Gastrocnemius medialis (tissue), 4 donors: ENCODE data around the gene UPK2. TPM values are rescaled to one million over a fixed set of nuclear protein-coding genes. Genes with fewer than 3 reads are reported as not detected.

Source experiments
- ATAC-seq, 2 donors: fragments of 150-250 bp; one replicate each; pipeline ENCODE4 v1.9.1; 2016
- DNase-seq, 2 donors: peaks; one replicate each; pipeline ENCODE4 v3.0.0-alpha.2; 2019
- H3K27ac ChIP-seq, 4 donors: fragments of 200-600 bp; sonication (generic); 1 replicate in 1 of 4; 2 replicates in 3 of 4; pipeline ENCODE4 v1.5.1; 2016 to 2018; ENCODE audit warnings: mild to moderate bottlenecking in 2 of 4, moderate library complexity in 1 of 4
- H3K27me3 ChIP-seq, 3 donors: fragments of 200-600 bp; sonication (generic) in 2 of 3; 1 replicate in 1 of 3; 2 replicates in 2 of 3; pipeline versions ENCODE4 v1.5.1 to v1.6.0; 2016 to 2019; ENCODE audit warnings: mild to moderate bottlenecking in 1 of 3, moderate library complexity in 1 of 3
- H3K36me3 ChIP-seq, 2 donors: fragments of 200-600 bp; sonication (generic) in 1 of 2; one replicate each; pipeline ENCODE4 v1.5.1; 2017 to 2018
- H3K4me1 ChIP-seq, 2 donors: fragments of 200-600 bp; sonication (generic) in 1 of 2; one replicate each; pipeline ENCODE4 v1.5.1; 2016 to 2017; ENCODE audit warnings: mild to moderate bottlenecking in 2 of 2
- H3K4me3 ChIP-seq, 4 donors: fragments of 200-600 bp; sonication (generic) in 3 of 4; 1 replicate in 1 of 4; 2 replicates in 3 of 4; pipeline ENCODE4 v1.5.1; 2016 to 2019; ENCODE audit warnings: mild to moderate bottlenecking in 2 of 4
- H3K9me3 ChIP-seq, 3 donors: fragments of 200-600 bp; sonication (generic) in 2 of 3; 1 replicate in 1 of 3; 2 replicates in 2 of 3; pipeline ENCODE4 v1.5.1; 2016 to 2019
- CTCF ChIP-seq, 5 experiments: fragments of 450-650 bp in 3 of 5; fragments of 200-600 bp in 2 of 5; sonication (generic) in 2 of 5; IDR thresholded peaks in 4 of 5; conservative IDR thresholded peaks in 1 of 5; 1 replicate in 4 of 5; 2 replicates in 1 of 5; pipeline ENCODE4 v1.5.1; 2016 to 2019; ENCODE audit warnings: antibody characterized with exemption in 5 of 5, mild to moderate bottlenecking in 3 of 5, moderate library complexity in 3 of 5
- POLR2A ChIP-seq, 2 donors: fragments of 450-650 bp; IDR thresholded peaks; one replicate each; pipeline ENCODE4 v1.6.1; 2017; ENCODE audit warnings: antibody characterized with exemption in 2 of 2, mild to moderate bottlenecking in 2 of 2, moderate library complexity in 2 of 2
- in situ Hi-C, 4 donors: fragments of 200-750 bp; cut with MboI; loops; one replicate each; pipeline versions ENCODE4 v1.15.0 to v1.8.0; 2017; ENCODE audit warnings: low sequenced_read_pairs in 4 of 4
- intact Hi-C: fragments of 100-400 bp; cut with DNase I; formaldehyde crosslinking; loops from one replicate; pipeline ENCODE4 v1.15.1; 2023; ENCODE audit warnings: low total_unique reads
- total RNA-seq, 4 donors: library from RNA; depleted of rRNA; stranded (reverse); fragments of >200 nt; gene quantifications; one replicate each; pipeline versions ENCODE4 v1.1.0 to v1.2.3, GENCODE V29; 2016

UPK2 gene
- total RNA-seq = not detected

DNA sequence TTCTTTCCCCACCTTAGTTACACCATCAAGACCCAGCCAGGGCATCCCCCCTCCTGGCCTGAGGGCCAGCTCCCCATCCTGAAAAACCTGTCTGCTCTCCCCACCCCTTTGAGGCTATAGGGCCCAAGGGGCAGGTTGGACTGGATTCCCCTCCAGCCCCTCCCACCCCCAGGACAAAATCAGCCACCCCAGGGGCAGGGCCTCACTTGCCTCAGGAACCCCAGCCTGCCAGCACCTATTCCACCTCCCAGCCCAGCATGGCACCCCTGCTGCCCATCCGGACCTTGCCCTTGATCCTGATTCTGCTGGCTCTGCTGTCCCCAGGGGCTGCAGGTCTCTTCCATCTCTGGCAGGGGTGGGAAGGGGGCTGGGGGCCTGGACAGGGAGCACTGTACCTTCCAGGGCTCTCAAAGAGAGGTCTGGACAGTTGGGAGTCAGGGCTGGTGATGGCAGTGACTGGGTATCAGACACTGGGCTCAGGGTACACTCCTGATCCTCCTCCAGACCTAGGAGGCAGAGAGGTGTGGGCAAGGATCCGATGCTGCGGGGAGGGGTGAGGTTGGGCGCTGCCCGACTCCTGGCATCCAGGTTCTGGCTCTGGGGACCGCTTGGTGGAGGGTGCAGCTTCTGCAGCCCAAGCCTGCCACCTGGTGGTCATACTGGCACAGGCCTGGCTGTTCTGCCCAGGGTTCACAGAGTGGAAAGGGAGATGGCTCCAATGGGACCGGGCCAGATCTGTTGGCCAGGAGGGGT is at the start of gene UPK2:
Gene UPK2, plus strand, starts transcription at position 205 of the 753 bp plus-strand sequence. Its CDS starts 53 bp downstream, at position 258.
- in situ Hi-C loops = loop anchor here (5.0 to 10.0 kb wide), 3 partner anchors 51 to 264 kb away; no protein-coding TSS in a partner anchor
- Histone ChIP-seq H3K4me3 (no peak within 1 kb of the TSS), H3K27ac (no peak within 1 kb of the TSS), H3K9me3 (no peaks in the 10 kb centered on the region), H3K4me1 (no peaks in the 10 kb centered on the region), H3K36me3 (no peaks in the 10 kb centered on the region), H3K27me3 (no peaks in the 10 kb centered on the region)
- peak; percentile 95 to 97 for ATAC-seq
- intact Hi-C loops = loop anchor here (1.0 kb wide), 3 partner anchors 26 to 266 kb away; no protein-coding TSS in a partner anchor
- peak; percentile 74 to 82 for DNase-seq
- TF ChIP-seq CTCF (IDR thresholded peaks at IDR 0.05 in 4 of 5, conservative IDR thresholded peaks at IDR 0.05 in 1 of 5) (peak; percentile 94 to 97 (median 96)), POLR2A (IDR thresholded peaks at IDR 0.05) (no peak)

- H3K4me3 ChIP-seq = no peak overlapping the region
These were observed 48.8 kb upstream of the UPK2 start for GRCh38 chr11:118907051-118908042.

DNA sequence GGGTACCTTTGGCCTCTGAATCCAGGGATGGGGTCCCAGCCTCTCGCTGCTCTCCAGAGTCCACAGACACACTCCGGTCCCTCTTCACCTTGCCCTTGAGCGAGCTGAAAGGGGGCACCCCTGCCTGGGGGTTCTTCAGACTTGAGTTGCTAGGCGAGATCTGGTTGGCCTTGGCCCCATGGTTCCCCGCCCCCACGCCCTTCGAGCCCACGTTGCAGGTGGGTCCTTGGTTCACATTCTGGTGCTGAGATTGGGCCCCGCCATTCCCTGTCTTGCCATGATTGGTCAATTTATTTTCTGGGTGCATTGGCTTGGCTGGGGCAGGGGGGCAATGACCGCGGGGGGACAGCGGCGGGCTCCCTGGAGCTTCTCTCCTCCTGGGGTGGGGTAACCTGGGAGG is 47.8 kb upstream of the UPK2 start:
- no peak overlapping the region for H3K4me3 ChIP-seq
- intact Hi-C loops (loop anchor here (5.0 kb wide), 1 partner anchor 124 kb away; the partner anchor contains the start of gene SLC37A4), in situ Hi-C loops (loop anchor here in 3 of 4 donors (10.0 kb wide), 1 partner anchor 47 kb away; the partner anchor contains the start of gene UPK2 (in 3 of the 3))
- TF ChIP-seq CTCF (IDR thresholded peaks at IDR 0.05 in 4 of 5, conservative IDR thresholded peaks at IDR 0.05 in 1 of 5) (no peak), POLR2A (IDR thresholded peaks at IDR 0.05) (no peak)
- H3K9me3 ChIP-seq = no peaks in the 10 kb centered on the region
- no peaks in the 10 kb centered on the region for H3K27me3 ChIP-seq
- ATAC-seq (no peak), DNase-seq (no peak)
- H3K27ac ChIP-seq = peak overlapping the region; percentile 89 to 100 (median 96)
- H3K36me3 ChIP-seq = peaks cover 0 to 30% of the 10 kb centered on the region in 2 donors
- H3K4me1 ChIP-seq = peaks cover 61 to 63% of the 10 kb centered on the region in 2 donors

More at GRCh38 chr11:118907051-118908042, 48.8 kb upstream of the UPK2 start:
- intact Hi-C loops (loop anchor here (1.0 to 5.0 kb wide), 4 partner anchors 21 to 217 kb away; partner anchors contain the start of genes SLC37A4 and UPK2), in situ Hi-C loops (loop anchor here in 3 of 4 donors (10.0 kb wide), 1 partner anchor 47 kb away; the partner anchor contains the start of gene UPK2 (in 3 of the 3))
- peak; percentile 41 to 48 for ATAC-seq
- H3K9me3 ChIP-seq = no peaks in the 10 kb centered on the region
- TF ChIP-seq CTCF (IDR thresholded peaks at IDR 0.05 in 4 of 5, conservative IDR thresholded peaks at IDR 0.05 in 1 of 5) (peak; percentile 94 to 99 (median 98)), POLR2A (IDR thresholded peaks at IDR 0.05) (no peak)
- H3K4me1 ChIP-seq = peaks cover 52 to 54% of the 10 kb centered on the region in 2 donors
- peak overlapping the region; percentile 89 to 100 (median 96) for H3K27ac ChIP-seq
- H3K36me3 ChIP-seq = peaks cover 0 to 40% of the 10 kb centered on the region in 2 donors
- DNase-seq = peak; percentile 72 to 87
- no peaks in the 10 kb centered on the region for H3K27me3 ChIP-seq
